Measurements from ENCODE around the gene CCDC97.
A peak's percentile ranks its signal among the peaks of the same experiment; 100 is the strongest.

The CCDC97 gene

GRCh38 chr19:41298348-41298964 is 11.5 kb upstream of the CCDC97 start:
- DNase-seq (ENCODE audit: low read depth in 2 of 3, low spot score in 1 of 3) = no peak

- DNase-seq (ENCODE audit: low read depth in 2 of 3, low spot score in 1 of 3) = no peak
These were observed 10.8 kb upstream of the CCDC97 start for GRCh38 chr19:41299046-41299754.

- no peak for DNase-seq (ENCODE audit: low read depth in 2 of 3, low spot score in 1 of 3)
These were observed 10.2 kb upstream of the CCDC97 start for GRCh38 chr19:41299755-41300089.

- DNase-seq (ENCODE audit: low read depth in 2 of 3, low spot score in 1 of 3) = no peak
These were observed 9.4 kb upstream of the CCDC97 start for GRCh38 chr19:41300555-41300954.

- peak; percentile 53 to 60 (median 60) for DNase-seq (ENCODE audit: low read depth in 2 of 3, low spot score in 1 of 3)
These were observed 7.2 kb upstream of the CCDC97 start for GRCh38 chr19:41302624-41303351.

- DNase-seq (ENCODE audit: low read depth in 2 of 3, low spot score in 1 of 3) = no peak
These were observed 6.0 kb upstream of the CCDC97 start for GRCh38 chr19:41303954-41304353.

- DNase-seq (ENCODE audit: low read depth in 2 of 3, low spot score in 1 of 3) = no peak
These were observed 5.1 kb upstream of the CCDC97 start for GRCh38 chr19:41304706-41305483.

GRCh38 chr19:41305927-41306793 is 3.8 kb upstream of the CCDC97 start:
- no peak for DNase-seq (ENCODE audit: low read depth in 2 of 3, low spot score in 1 of 3)

GRCh38 chr19:41307090-41307875 is 2.7 kb upstream of the CCDC97 start:
- DNase-seq (ENCODE audit: low read depth in 2 of 3, low spot score in 1 of 3) = no peak

- DNase-seq (ENCODE audit: low read depth in 2 of 3, low spot score in 1 of 3) = no peak
These were observed 2.0 kb upstream of the CCDC97 start for GRCh38 chr19:41307954-41308449.

- DNase-seq (ENCODE audit: low read depth in 2 of 3, low spot score in 1 of 3) = peak; percentile 87 to 98 (median 88)
These were observed 1.4 kb upstream of the CCDC97 start for GRCh38 chr19:41308450-41309179.

GRCh38 chr19:41309180-41310032 is 566 bp upstream of the CCDC97 start:
- no peak for DNase-seq (ENCODE audit: low read depth in 2 of 3, low spot score in 1 of 3)

GRCh38 chr19:41311072-41311471 is 1.1 kb downstream of the CCDC97 start:
- no peak for DNase-seq (ENCODE audit: low read depth in 2 of 3, low spot score in 1 of 3)

GRCh38 chr19:41311613-41312012 is 1.6 kb downstream of the CCDC97 start:
- DNase-seq (ENCODE audit: low read depth in 2 of 3, low spot score in 1 of 3) = no peak

GRCh38 chr19:41316306-41316920 is 6.4 kb downstream of the CCDC97 start:
- no peak for DNase-seq (ENCODE audit: low read depth in 2 of 3, low spot score in 1 of 3)

- DNase-seq (ENCODE audit: low read depth in 2 of 3, low spot score in 1 of 3) = no peak
These were observed 8.9 kb downstream of the CCDC97 start for GRCh38 chr19:41318696-41319499.
